BJ (cell line): ENCODE data around the gene ADRA2C. TPM values are rescaled to one million over a fixed set of nuclear protein-coding genes. Genes with fewer than 3 reads are reported as not detected.
A peak's percentile ranks its signal among the peaks of the same experiment; 100 is the strongest.

ENCODE experiments used
- CTCF ChIA-PET: fragments of 350-600 bp; formaldehyde crosslinking; extraction: SDS; loops from one replicate; lab custom pipeline; 2021; ENCODE audit warnings: antibody characterized with exemption, inconsistent platforms; lab: Yijun Ruan, JAX
- POLR2A ChIA-PET: fragments of 300-600 bp; sonication (Branson Sonifier 250); formaldehyde crosslinking; extraction: SDS; loops from one replicate; lab custom pipeline; 2021; ENCODE audit warnings: antibody characterized with exemption; lab: Charles Lee
- DNase-seq: peaks from one replicate; pipeline ENCODE4 v3.0.0-alpha.2; 2011; ENCODE audit warnings: low read depth
- H3K27me3 ChIP-seq: 2 replicates; pipeline ENCODE4 v1.6.0; 2011; ENCODE audit warnings: low read length; ENCODE audit not compliant: control insufficient read depth, insufficient read depth
- H3K36me3 ChIP-seq: 2 replicates; pipeline ENCODE4 v1.5.1; 2011; ENCODE audit warnings: low read length; ENCODE audit not compliant: control insufficient read depth, insufficient read depth
- H3K4me3 ChIP-seq: 2 replicates; pipeline ENCODE4 v1.5.1; 2011; ENCODE audit warnings: low read depth, mild to moderate bottlenecking, control low read depth, low read length
- CTCF ChIP-seq: IDR thresholded peaks from 2 replicates; pipeline ENCODE4 v1.5.1; 2011; ENCODE audit warnings: low read depth, mild to moderate bottlenecking, control low read depth, inconsistent platforms, low read length, moderate library complexity; ENCODE audit not compliant: insufficient read depth
- polyA minus RNA-seq: library from RNA; depleted of rRNA, polyadenylated mRNA; stranded (reverse); fragments of >200 nt; gene quantifications from 2 replicates; pipeline ENCODE4 v1.2.3, GENCODE V29; 2011; rRNA and poly(A)+ RNA removed
- polyA plus RNA-seq: library from polyadenylated mRNA; depleted of rRNA; stranded (reverse); fragments of >200 nt; gene quantifications from 2 replicates; pipeline ENCODE4 v1.2.3, GENCODE V29; 2011; rRNA removed

The ADRA2C gene
- 0.15 and 0.20 TPM in 2 replicates for polyA plus RNA-seq
- 0.38 and 0.57 TPM in 2 replicates for polyA minus RNA-seq

GRCh38 chr4:3766036-3766784, at the start of gene ADRA2C:
ADRA2C (plus strand) TSS chr4:3766385; CDS start chr4:3766607, 222 bp downstream.
- Histone ChIP-seq H3K36me3 (no peaks in the 10 kb centered on the region), H3K4me3 (peak within 1 kb of the TSS; percentile 25), H3K27me3 (peaks cover 17% of the 10 kb centered on the region)
- DNase-seq: no peak
- CTCF ChIA-PET: interaction anchor here (0.7 to 2.0 kb wide), 4 partner anchors 17 to 182 kb away, joined by 3 to 6 read pairs (median 4); no protein-coding TSS in a partner anchor
- TF ChIP-seq CTCF: no peak
- POLR2A ChIA-PET: no interaction called here

GRCh38 chr4:3716631-3717235, 49.5 kb upstream of the ADRA2C start:
- POLR2A ChIA-PET: no interaction called here
- DNase-seq: no peak
- Histone ChIP-seq H3K27me3 (peaks cover 1% of the 10 kb centered on the region; the same call in 1 of the 2 replicates), H3K4me3 (no peak overlapping the region), H3K36me3 (no peaks in the 10 kb centered on the region)
- no peak for TF ChIP-seq CTCF
- CTCF ChIA-PET: no interaction called here

GRCh38 chr4:3717241-3717640, 48.9 kb upstream of the ADRA2C start:
- POLR2A ChIA-PET: no interaction called here
- DNase-seq: no peak
- CTCF ChIA-PET: no interaction called here
- Histone ChIP-seq H3K4me3 (no peak overlapping the region), H3K27me3 (peaks cover 1% of the 10 kb centered on the region; the same call in 1 of the 2 replicates), H3K36me3 (no peaks in the 10 kb centered on the region)
- TF ChIP-seq CTCF: no peak

GRCh38 chr4:3718462-3718861, 47.7 kb upstream of the ADRA2C start:
- ChIA-PET POLR2A (no interaction called here), CTCF (no interaction called here)
- Histone ChIP-seq H3K4me3 (no peak overlapping the region), H3K27me3 (peaks cover 6% of the 10 kb centered on the region), H3K36me3 (no peaks in the 10 kb centered on the region)
- TF ChIP-seq CTCF: no peak
- DNase-seq: no peak

GRCh38 chr4:3719191-3719590, 47.0 kb upstream of the ADRA2C start:
- H3K27me3 ChIP-seq: peaks cover 7% of the 10 kb centered on the region
- no peak overlapping the region for H3K4me3 ChIP-seq
- ChIA-PET CTCF (no interaction called here), POLR2A (no interaction called here)
- H3K36me3 ChIP-seq: no peaks in the 10 kb centered on the region
- no peak for DNase-seq
- TF ChIP-seq CTCF: no peak
